ENCODE measurements around the gene SETD2.
"Not testable (repeated sequence)": the region's sequence is repeated elsewhere in the genome, so short reads cannot be mapped to it uniquely, and the experiment has no call there.

Gene SETD2

GRCh38 chr3:47164007-47164881 is at the start of gene SETD2:
TSS of gene SETD2 (minus strand) at chr3:47164113. CDS start at chr3:47163924, 189 bp downstream.
- peak; percentile 16 for TF ChIP-seq CTCF (IDR thresholded peaks at IDR 0.05; ENCODE audit: insufficient read depth, low read depth, low read length, missing control alignments)
- peak within 1 kb of the TSS; percentile 82 for H3K4me3 ChIP-seq (ENCODE audit: low read length)
- DNase-seq (ENCODE audit: low read depth) = peak; percentile 94

- no peak overlapping the region for H3K4me3 ChIP-seq (ENCODE audit: low read length)
- no peak for TF ChIP-seq CTCF (IDR thresholded peaks at IDR 0.05; ENCODE audit: insufficient read depth, low read depth, low read length, missing control alignments)
- DNase-seq (ENCODE audit: low read depth) = no peak
These were observed 47.0 kb upstream of the SETD2 start for GRCh38 chr3:47210863-47211405.

- not testable (repeated sequence) for H3K4me3 ChIP-seq (ENCODE audit: low read length); DNase-seq (ENCODE audit: low read depth)
These were observed 42.1 kb upstream of the SETD2 start for GRCh38 chr3:47206022-47206421.

- H3K4me3 ChIP-seq (ENCODE audit: low read length) = no peak overlapping the region
- TF ChIP-seq CTCF (IDR thresholded peaks at IDR 0.05; ENCODE audit: insufficient read depth, low read depth, low read length, missing control alignments) = no peak
- no peak for DNase-seq (ENCODE audit: low read depth)
These were observed 41.0 kb upstream of the SETD2 start for GRCh38 chr3:47204875-47205274.

- DNase-seq (ENCODE audit: low read depth) = no peak
- TF ChIP-seq CTCF (IDR thresholded peaks at IDR 0.05; ENCODE audit: insufficient read depth, low read depth, low read length, missing control alignments) = no peak
- H3K4me3 ChIP-seq (ENCODE audit: low read length) = no peak overlapping the region
These were observed 38.6 kb upstream of the SETD2 start for GRCh38 chr3:47202542-47202941.

GRCh38 chr3:47197287-47197686 is 33.4 kb upstream of the SETD2 start:
- no peak overlapping the region for H3K4me3 ChIP-seq (ENCODE audit: low read length)
- DNase-seq (ENCODE audit: low read depth) = no peak
- TF ChIP-seq CTCF (IDR thresholded peaks at IDR 0.05; ENCODE audit: insufficient read depth, low read depth, low read length, missing control alignments) = no peak

GRCh38 chr3:47194994-47195393 is 31.1 kb upstream of the SETD2 start:
- DNase-seq (ENCODE audit: low read depth) = no peak
- TF ChIP-seq CTCF (IDR thresholded peaks at IDR 0.05; ENCODE audit: insufficient read depth, low read depth, low read length, missing control alignments) = no peak
- no peak overlapping the region for H3K4me3 ChIP-seq (ENCODE audit: low read length)
